Vagina (tissue), 2 donors: Measurements from ENCODE around the gene PLCG1. TPM values are rescaled to one million over a fixed set of nuclear protein-coding genes. Genes with fewer than 3 reads are reported as not detected.
"Not testable (repeated sequence)": the region's sequence is repeated elsewhere in the genome, so short reads cannot be mapped to it uniquely, and the experiment has no call there.

ENCODE experiments used
- DNase-seq, 2 donors: peaks; one replicate each; pipeline ENCODE4 v3.0.0-alpha.2; 2017; ENCODE audit errors: extremely low spot score in 2 of 2
- H3K27ac ChIP-seq: fragments of 200-600 bp; sonication (generic); one replicate; pipeline ENCODE4 v1.5.1; 2019
- H3K27me3 ChIP-seq: fragments of 200-600 bp; sonication (generic); one replicate; pipeline ENCODE4 v1.5.1; 2019
- H3K36me3 ChIP-seq, 2 donors: fragments of 200-600 bp; sonication (generic); one replicate each; pipeline ENCODE4 v1.5.1; 2017 to 2019
- H3K4me1 ChIP-seq: fragments of 200-600 bp; sonication (generic); one replicate; pipeline ENCODE4 v1.5.1; 2019
- H3K4me3 ChIP-seq, 2 donors: fragments of 200-600 bp; sonication (generic); 1 replicate in 1 of 2; 2 replicates in 1 of 2; pipeline ENCODE4 v1.5.1; 2016 to 2019
- H3K9me3 ChIP-seq: fragments of 200-600 bp; sonication (generic); one replicate; pipeline ENCODE4 v1.5.1; 2019
- CTCF ChIP-seq, 3 experiments: fragments of 450-650 bp in 2 of 3; fragments of 200-600 bp in 1 of 3; sonication (generic) in 1 of 3; IDR thresholded peaks; one replicate each; pipeline ENCODE4 v1.5.1; 2017 to 2019; ENCODE audit warnings: antibody characterized with exemption in 3 of 3, mild to moderate bottlenecking in 2 of 3, moderate library complexity in 2 of 3
- POLR2A ChIP-seq, 2 donors: fragments of 450-650 bp; IDR thresholded peaks; one replicate each; pipeline ENCODE4 v1.6.1; 2017; ENCODE audit warnings: antibody characterized with exemption in 2 of 2, mild to moderate bottlenecking in 2 of 2, moderate library complexity in 2 of 2
- POLR2AphosphoS5 ChIP-seq, 2 donors: sonication (generic); formaldehyde crosslinking; IDR thresholded peaks; one replicate each; pipeline ENCODE4 v1.9.0; 2017; ENCODE audit warnings: antibody characterized with exemption in 2 of 2, mild to moderate bottlenecking in 2 of 2, low read depth in 1 of 2; ENCODE audit not compliant: insufficient read depth in 1 of 2
- intact Hi-C: fragments of 100-400 bp; cut with DNase I; formaldehyde crosslinking; loops from one replicate; pipeline ENCODE4 v1.15.1; 2023
- total RNA-seq: library from RNA; depleted of rRNA; stranded (reverse); fragments of >200 nt; gene quantifications from one replicate; pipeline ENCODE4 v1.2.3, GENCODE V29; 2016

PLCG1 gene
- total RNA-seq, 1 donor from 2014 or later: 138 TPM

GRCh38 chr20:41131594-41132387 is 5.6 kb upstream of the PLCG1 start:
- no peak overlapping the region for H3K4me3 ChIP-seq
- no peaks in the 10 kb centered on the region for H3K9me3 ChIP-seq
- H3K27me3 ChIP-seq: no peaks in the 10 kb centered on the region
- no peak for DNase-seq
- peaks cover 26% of the 10 kb centered on the region for H3K4me1 ChIP-seq
- intact Hi-C loops: no loop called here
- no peaks in the 10 kb centered on the region for H3K36me3 ChIP-seq
- H3K27ac ChIP-seq: no peak overlapping the region
- TF ChIP-seq POLR2AphosphoS5 (IDR thresholded peaks at IDR 0.05; ENCODE audit: insufficient read depth in 1 of 2, low read depth in 1 of 2) (no peak), CTCF (IDR thresholded peaks at IDR 0.05) (no peak), POLR2A (IDR thresholded peaks at IDR 0.05) (no peak)

- H3K36me3 ChIP-seq, intact Hi-C loops: not testable (repeated sequence)
Measured at GRCh38 chr20:41132388-41132775, 5.0 kb upstream of the PLCG1 start.

GRCh38 chr20:41133709-41134361 is 3.5 kb upstream of the PLCG1 start:
- TF ChIP-seq CTCF (IDR thresholded peaks at IDR 0.05) (no peak), POLR2AphosphoS5 (IDR thresholded peaks at IDR 0.05; ENCODE audit: insufficient read depth in 1 of 2, low read depth in 1 of 2) (no peak), POLR2A (IDR thresholded peaks at IDR 0.05) (no peak)
- intact Hi-C loops: no loop called here
- peak in 1 of 2 donors; percentile 86 for DNase-seq
- Histone ChIP-seq H3K27me3 (no peaks in the 10 kb centered on the region), H3K9me3 (no peaks in the 10 kb centered on the region), H3K4me1 (peaks cover 37% of the 10 kb centered on the region), H3K4me3 (no peak overlapping the region), H3K27ac (no peak overlapping the region), H3K36me3 (no peaks in the 10 kb centered on the region)

More at GRCh38 chr20:41132388-41132775, 5.0 kb upstream of the PLCG1 start:
- not testable (repeated sequence) for H3K27me3 ChIP-seq, H3K9me3 ChIP-seq, H3K4me3 ChIP-seq, DNase-seq, H3K27ac ChIP-seq
- peaks cover 26% of the 10 kb centered on the region for H3K4me1 ChIP-seq

- Histone ChIP-seq H3K4me1 (peaks cover 44% of the 10 kb centered on the region), H3K27ac (no peak overlapping the region), H3K27me3 (no peaks in the 10 kb centered on the region), H3K36me3 (no peaks in the 10 kb centered on the region), H3K9me3 (no peaks in the 10 kb centered on the region), H3K4me3 (no peak overlapping the region)
- DNase-seq: no peak
- intact Hi-C loops: no loop called here
- TF ChIP-seq CTCF (IDR thresholded peaks at IDR 0.05) (no peak), POLR2A (IDR thresholded peaks at IDR 0.05) (no peak), POLR2AphosphoS5 (IDR thresholded peaks at IDR 0.05; ENCODE audit: insufficient read depth in 1 of 2, low read depth in 1 of 2) (no peak)
Measured at GRCh38 chr20:41134362-41135186, 2.8 kb upstream of the PLCG1 start.

- Histone ChIP-seq H3K27me3 (no peaks in the 10 kb centered on the region), H3K36me3 (no peaks in the 10 kb centered on the region), H3K4me3 (no peak overlapping the region), H3K4me1 (peaks cover 52% of the 10 kb centered on the region), H3K9me3 (no peaks in the 10 kb centered on the region), H3K27ac (no peak overlapping the region)
- DNase-seq: no peak
- no peak for TF ChIP-seq POLR2AphosphoS5 (IDR thresholded peaks at IDR 0.05; ENCODE audit: insufficient read depth in 1 of 2, low read depth in 1 of 2)
- peak in 2 of 3 experiments; percentile 39 to 45 for TF ChIP-seq CTCF (IDR thresholded peaks at IDR 0.05)
- intact Hi-C loops: no loop called here
Measured at GRCh38 chr20:41135187-41135887, 2.0 kb upstream of the PLCG1 start.
